Lung (tissue), 13 donors: ENCODE results near the gene FBXO38. TPM values are rescaled to one million over a fixed set of nuclear protein-coding genes. Genes with fewer than 3 reads are reported as not detected.

Source experiments
- ATAC-seq: fragments of 200-7000 bp; cut with Tn5 transposase; one replicate; pipeline ENCODE4 v1.9.1; 2020; ENCODE audit warnings: moderate number of reproducible peaks; ENCODE audit not compliant: insufficient read depth, low FRiP score
- DNase-seq, 3 donors: peaks; one replicate each; pipeline ENCODE4 v3.0.0-alpha.2; 2013 to 2017
- H3K27ac ChIP-seq, 2 donors: one replicate each; pipeline ENCODE4 v1.5.1; 2013; ENCODE audit warnings: mild to moderate bottlenecking in 2 of 2, moderate library complexity in 2 of 2, control low read depth in 1 of 2, inconsistent platforms in 1 of 2, low read depth in 1 of 2, low read length in 1 of 2
- H3K27me3 ChIP-seq, 3 donors: one replicate each; pipeline ENCODE4 v1.5.1; 2013; ENCODE audit warnings: low read length in 2 of 3; ENCODE audit not compliant: control insufficient read depth in 3 of 3, insufficient read depth in 3 of 3
- H3K36me3 ChIP-seq, 4 donors: one replicate each; pipeline ENCODE4 v1.5.1; 2013; ENCODE audit warnings: low read length in 4 of 4, mild to moderate bottlenecking in 1 of 4, moderate library complexity in 1 of 4; ENCODE audit not compliant: control insufficient read depth in 4 of 4, insufficient read depth in 4 of 4
- H3K4me1 ChIP-seq, 5 donors: one replicate each; pipeline ENCODE4 v1.5.1; 2013; ENCODE audit warnings: low read length in 5 of 5, mild to moderate bottlenecking in 2 of 5, moderate library complexity in 1 of 5; ENCODE audit not compliant: control insufficient read depth in 5 of 5, insufficient read depth in 5 of 5
- H3K4me3 ChIP-seq: one replicate; pipeline ENCODE4 v1.5.1; 2013; ENCODE audit warnings: mild to moderate bottlenecking, control low read depth, moderate library complexity
- H3K9ac ChIP-seq, 2 donors: one replicate each; pipeline ENCODE4 v1.5.1; 2013; ENCODE audit warnings: low read length in 2 of 2, control low read depth in 1 of 2; ENCODE audit not compliant: insufficient read depth in 1 of 2
- H3K9me3 ChIP-seq, 4 donors: one replicate each; pipeline ENCODE4 v1.5.1; 2013; ENCODE audit warnings: low read length in 3 of 4, mild to moderate bottlenecking in 1 of 4, moderate library complexity in 1 of 4; ENCODE audit not compliant: control insufficient read depth in 4 of 4, insufficient read depth in 3 of 4
- WGBS, 2 donors: extraction: QIAGEN DNeasy Blood & Tissue Kit; methylation state at CpG; one replicate each; pipeline ENCODE4 v1.1.7; 2013; 5-methylcytosine and 5-hydroxymethylcytosine counted together
- polyA plus RNA-seq, 2 donors: library from polyadenylated mRNA; stranded (reverse); fragments of 200-250 nt; gene quantifications; one replicate each; pipeline ENCODE4 v1.2.1, GENCODE V29; 2013
- small RNA-seq: library from RNA; depleted of rRNA; stranded (forward); fragments of <200 nt; gene quantifications from one replicate; pipeline ENCODE3, GENCODE V24; 2014; ENCODE audit warnings: low replicate concordance
- total RNA-seq, 2 donors: library from RNA; depleted of rRNA in 1 of 2; stranded (reverse); fragments of >200 nt in 1 of 2; gene quantifications; one replicate each; pipeline ENCODE4 v1.2.1, GENCODE V29; 2014 to 2021
- TF ChIP-seq, protein P1 (sequence below): IDR thresholded peaks from 2 replicates; pipeline ENCODE4 v1.5.1; 2012; ENCODE audit warnings: mild to moderate bottlenecking; ENCODE audit errors: control extremely low read depth, extremely low read depth
- donor health status: control.
- donor health status: control.
- donor health status: Bipolar disorder and iron deficiency.
- donor health status: healthy.
- donor health status: DM: yes; HTN: yes; CAD: no.

The FBXO38 gene
- total and polyA plus RNA-seq, 4 donors, result 18.5 to 77.2 (median 41.7) TPM

DNA sequence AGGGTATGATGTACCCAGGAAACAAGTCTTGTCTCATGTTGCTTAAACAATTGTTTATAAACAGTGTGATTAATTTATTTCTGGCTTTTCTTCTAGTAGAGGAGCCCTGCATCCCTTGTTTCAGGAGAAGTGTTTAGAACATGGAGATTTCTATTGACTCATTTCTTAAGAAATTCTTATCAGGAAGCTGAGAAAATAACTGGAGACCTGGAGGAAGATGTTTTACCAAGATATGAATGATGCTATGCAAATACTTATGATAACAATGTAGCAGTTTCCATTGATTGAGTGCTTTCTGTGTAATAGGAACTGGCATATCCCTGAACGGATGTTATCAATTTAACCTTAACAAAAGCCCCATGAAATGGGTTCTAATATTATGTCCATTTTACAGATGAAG lies 108.6 kb downstream of the FBXO38 start:
- Histone ChIP-seq H3K4me3 (no peak overlapping the region), H3K4me1 (no peaks in the 10 kb centered on the region), H3K27ac (no peak overlapping the region), H3K27me3 (peaks cover 0 to 3% (median 2%) of the 10 kb centered on the region in 3 donors), H3K36me3 (no peaks in the 10 kb centered on the region), H3K9ac (no peak overlapping the region), H3K9me3 (no peaks in the 10 kb centered on the region)
- ATAC-seq (no peak), DNase-seq (no peak)
- WGBS, 2 donors, result 73 to 86% methylated on average over 1 of the region's 1 CpG
- TF ChIP-seq, protein P1, sequence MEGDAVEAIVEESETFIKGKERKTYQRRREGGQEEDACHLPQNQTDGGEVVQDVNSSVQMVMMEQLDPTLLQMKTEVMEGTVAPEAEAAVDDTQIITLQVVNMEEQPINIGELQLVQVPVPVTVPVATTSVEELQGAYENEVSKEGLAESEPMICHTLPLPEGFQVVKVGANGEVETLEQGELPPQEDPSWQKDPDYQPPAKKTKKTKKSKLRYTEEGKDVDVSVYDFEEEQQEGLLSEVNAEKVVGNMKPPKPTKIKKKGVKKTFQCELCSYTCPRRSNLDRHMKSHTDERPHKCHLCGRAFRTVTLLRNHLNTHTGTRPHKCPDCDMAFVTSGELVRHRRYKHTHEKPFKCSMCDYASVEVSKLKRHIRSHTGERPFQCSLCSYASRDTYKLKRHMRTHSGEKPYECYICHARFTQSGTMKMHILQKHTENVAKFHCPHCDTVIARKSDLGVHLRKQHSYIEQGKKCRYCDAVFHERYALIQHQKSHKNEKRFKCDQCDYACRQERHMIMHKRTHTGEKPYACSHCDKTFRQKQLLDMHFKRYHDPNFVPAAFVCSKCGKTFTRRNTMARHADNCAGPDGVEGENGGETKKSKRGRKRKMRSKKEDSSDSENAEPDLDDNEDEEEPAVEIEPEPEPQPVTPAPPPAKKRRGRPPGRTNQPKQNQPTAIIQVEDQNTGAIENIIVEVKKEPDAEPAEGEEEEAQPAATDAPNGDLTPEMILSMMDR, result no peak

Small RNA genes within 50 kb of the gene (small RNA-seq; reads per million reads assigned to genes)
- not detected for gene RF00017

Other genes with a start within 250 kb of the FBXO38 start
- gene SPINK14, start 215.4 kb upstream of the FBXO38 start, total RNA-seq, result not detected
- not detected for gene SPINK14, start 215.4 kb upstream of the FBXO38 start, polyA plus RNA-seq
- gene SPINK6, start 180.9 kb upstream of the FBXO38 start, total RNA-seq, result not detected
- gene SPINK6, start 180.9 kb upstream of the FBXO38 start, polyA plus RNA-seq, result under 1 TPM in 1 of 2 donors, not detected in 1; 0.25 TPM
- gene MARCOL, start 145.4 kb upstream of the FBXO38 start, total RNA-seq, result not detected
- gene MARCOL, start 145.4 kb upstream of the FBXO38 start, polyA plus RNA-seq, result not detected
- gene SPINK13, start 115.2 kb upstream of the FBXO38 start, total RNA-seq, result not detected
- gene SPINK13, start 115.2 kb upstream of the FBXO38 start, polyA plus RNA-seq, result not detected
- gene SPINK7, start 71.5 kb upstream of the FBXO38 start, total RNA-seq, result not detected
- not detected for gene SPINK7, start 71.5 kb upstream of the FBXO38 start, polyA plus RNA-seq
- not detected for gene SPINK9, start 48.4 kb upstream of the FBXO38 start, total RNA-seq
- not detected for gene SPINK9, start 48.4 kb upstream of the FBXO38 start, polyA plus RNA-seq